Stimulated activated CD8-positive, alpha-beta memory T cell treated with anti-CD3 and anti-CD28 coated beads, Interleukin-7, amount 100 ng/mL, for 48 hours (primary cell): ENCODE results near the gene TBX2.
"Not testable (repeated sequence)": the region's sequence is repeated elsewhere in the genome, so short reads cannot be mapped to it uniquely, and the experiment has no call there.

Experiments used
- DNase-seq, 2 donors: peaks; one replicate each; pipeline ENCODE4 v3.0.0-alpha.2; 2020; ENCODE audit warnings: low read depth in 1 of 2; ENCODE audit errors: extremely low read depth in 1 of 2

TBX2 gene

GRCh38 chr17:61425682-61426481 is 26.2 kb downstream of the TBX2 start:
- DNase-seq = no peak

- DNase-seq = no peak
Measured at GRCh38 chr17:61426482-61427304, 27.1 kb downstream of the TBX2 start.

- no peak for DNase-seq
Measured at GRCh38 chr17:61427567-61427966, 27.9 kb downstream of the TBX2 start.

- no peak for DNase-seq
Measured at GRCh38 chr17:61429274-61429673, 29.6 kb downstream of the TBX2 start.

- not testable (repeated sequence) for DNase-seq
Measured at GRCh38 chr17:61429831-61430230, 30.2 kb downstream of the TBX2 start.

- no peak for DNase-seq
Measured at GRCh38 chr17:61431594-61432311, 32.1 kb downstream of the TBX2 start.

GRCh38 chr17:61436273-61436672 is 36.6 kb downstream of the TBX2 start:
- no peak for DNase-seq

GRCh38 chr17:61436995-61437704 is 37.5 kb downstream of the TBX2 start:
- no peak for DNase-seq

- DNase-seq = no peak
Measured at GRCh38 chr17:61440697-61441096, 41.1 kb downstream of the TBX2 start.

- DNase-seq = not testable (repeated sequence)
Measured at GRCh38 chr17:61441507-61441906, 41.9 kb downstream of the TBX2 start.

GRCh38 chr17:61442136-61442775 is 42.6 kb downstream of the TBX2 start:
- no peak for DNase-seq

- no peak for DNase-seq
Measured at GRCh38 chr17:61442878-61443474, 43.3 kb downstream of the TBX2 start.

GRCh38 chr17:61443475-61443882 is 43.8 kb downstream of the TBX2 start:
- DNase-seq = no peak

- no peak for DNase-seq
Measured at GRCh38 chr17:61444075-61444474, 44.4 kb downstream of the TBX2 start.

- no peak for DNase-seq
Measured at GRCh38 chr17:61444831-61445230, 45.2 kb downstream of the TBX2 start.

- no peak for DNase-seq
Measured at GRCh38 chr17:61447358-61447757, 47.7 kb downstream of the TBX2 start.

GRCh38 chr17:61448042-61448441 is 48.4 kb downstream of the TBX2 start:
- no peak for DNase-seq

GRCh38 chr17:61449140-61449539 is 49.5 kb downstream of the TBX2 start:
- DNase-seq = not testable (repeated sequence)

- DNase-seq = no peak
Measured at GRCh38 chr17:61449707-61450640, 50.3 kb downstream of the TBX2 start.
